Heart right ventricle (tissue), 16 donors: Measurements from ENCODE around the gene PRR20A. TPM values are rescaled to one million over a fixed set of nuclear protein-coding genes. Genes with fewer than 3 reads are reported as not detected.

Experiments
- ATAC-seq, 8 donors: fragments of 200-7000 bp; cut with Tn5 transposase; one replicate each; pipeline ENCODE4 v1.9.1; 2020; ENCODE audit warnings: mild to moderate bottlenecking in 8 of 8, moderate library complexity in 8 of 8, moderate number of reproducible peaks in 1 of 8
- DNase-seq, 2 donors: peaks; one replicate each; pipeline ENCODE4 v3.0.0-alpha.2; 2020
- H3K27ac ChIP-seq, 10 donors: fragments of 200-600 bp; sonication (generic) in 2 of 10; one replicate each; pipeline versions ENCODE4 v1.5.0 to v1.8.0; 2020 to 2022; ENCODE audit warnings: mild to moderate bottlenecking in 3 of 10
- H3K27me3 ChIP-seq, 7 donors: fragments of 200-600 bp; one replicate each; pipeline ENCODE4 v1.8.0; 2021 to 2022; ENCODE audit warnings: mild to moderate bottlenecking in 2 of 7
- H3K36me3 ChIP-seq, 9 donors: fragments of 200-600 bp; sonication (generic) in 1 of 9; one replicate each; pipeline versions ENCODE4 v1.5.0 to v1.8.0; 2020 to 2022; ENCODE audit warnings: mild to moderate bottlenecking in 2 of 9
- H3K4me1 ChIP-seq, 9 donors: fragments of 200-600 bp; sonication (generic) in 1 of 9; one replicate each; pipeline versions ENCODE4 v1.5.0 to v1.8.0; 2020 to 2022; ENCODE audit warnings: mild to moderate bottlenecking in 4 of 9
- H3K4me3 ChIP-seq, 10 donors: fragments of 200-600 bp; sonication (generic) in 2 of 10; one replicate each; pipeline versions ENCODE4 v1.5.0 to v1.8.0; 2020 to 2022; ENCODE audit warnings: mild to moderate bottlenecking in 7 of 10, moderate library complexity in 2 of 10
- H3K9me3 ChIP-seq, 11 donors: fragments of 200-600 bp in 10 of 11; sonication (generic) in 2 of 11; one replicate each; pipeline versions ENCODE4 v1.5.0 to v1.8.0; 2013 to 2022; ENCODE audit warnings: mild to moderate bottlenecking in 2 of 11, control low read depth in 1 of 11, moderate library complexity in 1 of 11
- CTCF ChIP-seq, 9 donors: fragments of 200-600 bp; sonication (generic) in 2 of 9; IDR thresholded peaks; one replicate each; pipeline versions ENCODE4 v1.5.0 to v1.8.0; 2021 to 2022; ENCODE audit warnings: antibody characterized with exemption in 9 of 9, mild to moderate bottlenecking in 5 of 9, moderate library complexity in 1 of 9
- WGBS, 2 donors: extraction: QIAGEN DNeasy Blood & Tissue Kit; methylation state at CpG; one replicate each; pipeline ENCODE4 v1.1.7; 2013; ENCODE audit warnings: inconsistent platforms in 1 of 2; 5-methylcytosine and 5-hydroxymethylcytosine counted together
- intact Hi-C, 10 donors: fragments of 100-400 bp; cut with DNase I; formaldehyde crosslinking; loops; one replicate each; pipeline versions ENCODE4 v1.11.1 to v1.14.2; 2022
- polyA plus RNA-seq, 2 donors: library from polyadenylated mRNA; stranded (reverse); fragments of 200-250 nt; gene quantifications; one replicate each; pipeline ENCODE4 v1.2.3, GENCODE V29; 2013
- total RNA-seq, 10 donors: library from RNA; stranded (reverse); fragmentation: NEBNext Ultra II Directional in 3 of 10; extraction: Animal tissue kit (Norgen Biotek cat#: 25700) in 3 of 10; gene quantifications; one replicate each; pipeline versions ENCODE4 v1.2.1 to v1.2.4, GENCODE V29; 2021 to 2023
- donor health status: Arrhythmogenic right ventricular cardiomyopathy.
- donor health status: ischemic (EF 13 %, LVEDD 7.1; RV severe dilation, severe dysfunction).
- donor health status: healthy with polysubstance abuse.
- donor health status: DM: no; HTN: yes; CAD: no.
- donor health status: DM: no; HTN: no; CAD: no.
- donor health status: ischemic (EF 25% LVEDD 6.9; RV normal size, moderate dysfunction).
- donor health status: ischemic (EF 25% LVEDD 5.7; RV mildly dilated, moderate dysfunction).
- donor health status: healthy.
- donor health status: DM: yes; HTN: yes; CAD: no.
- donor health status: Ischemic cardiomyopathy.
- donor health status: ischemic (EF 35%, LVEDD 5.7; RV mildly dilated, moderate dysfunction).
- donor health status: nonischemic (EF 11% LVEDD 7.7; RV severe dilation, severe dysfunction).
- donor health status: DM: yes; HTN: yes; CAD: no.
- donor health status: PGD.
- donor health status: ischemic (EF 29% LVEDD 5.4; RV normal size, mild dysfunction).
- donor health status: nonischemic (EF 23%, LVEDD 6.1; RV moderate dilation, normal function).

PRR20A gene
- total and polyA plus RNA-seq, 12 donors: not detected

- no peaks in the 10 kb centered on the region for H3K27me3 ChIP-seq
- no peak for DNase-seq
- H3K36me3 ChIP-seq: no peaks in the 10 kb centered on the region
- H3K9me3 ChIP-seq: peaks cover 0 to 10% (median 0%) of the 10 kb centered on the region in 11 donors
- WGBS, 2 donors: 77 to 91% methylated on average over 1 of the region's 1 CpG
- H3K4me1 ChIP-seq: no peaks in the 10 kb centered on the region
- no peak overlapping the region for H3K4me3 ChIP-seq
- intact Hi-C loops: no loop called here
- no peak overlapping the region for H3K27ac ChIP-seq
- no peak for TF ChIP-seq CTCF (IDR thresholded peaks at IDR 0.05)
- no peak for ATAC-seq
These were observed 50.9 kb downstream of the PRR20A start for GRCh38 chr13:57191667-57192066.

Other genes with a start within 250 kb of the PRR20A start
- not detected for gene PRR20B, start 6.6 kb downstream of the PRR20A start, total RNA-seq
- not detected for gene PRR20B, start 6.6 kb downstream of the PRR20A start, polyA plus RNA-seq
- gene PRR20C, start 13.1 kb downstream of the PRR20A start, total RNA-seq: not detected
- gene PRR20C, start 13.1 kb downstream of the PRR20A start, polyA plus RNA-seq: not detected
- gene PRR20D, start 19.7 kb downstream of the PRR20A start, total RNA-seq: not detected
- not detected for gene PRR20D, start 19.7 kb downstream of the PRR20A start, polyA plus RNA-seq
- gene PRR20E, start 26.3 kb downstream of the PRR20A start, total RNA-seq: not detected
- not detected for gene PRR20E, start 26.3 kb downstream of the PRR20A start, polyA plus RNA-seq